RWPE1 (cell line): ENCODE results near the gene AUH.

Experiments
- CTCF ChIA-PET: fragments of 350-600 bp; sonication (Branson Sonifier 250); formaldehyde crosslinking; extraction: SDS; loops from one replicate; lab custom pipeline; 2021; lab: Yijun Ruan, JAX
- POLR2A ChIA-PET: fragments of 400-600 bp; formaldehyde crosslinking; extraction: SDS; loops from one replicate; lab custom pipeline; 2020; ENCODE audit warnings: antibody characterized with exemption; ENCODE audit not compliant: low non-redundant PET; lab: Yijun Ruan, JAX
- DNase-seq: peaks from one replicate; pipeline ENCODE4 v3.0.0; 2012; ENCODE audit warnings: low spot score
- H3K27ac ChIP-seq: fragments of 450-650 bp; 2 replicates; pipeline ENCODE4 v1.5.1; 2017
- CTCF ChIP-seq: fragments of 450-650 bp; conservative IDR thresholded peaks from 2 replicates; pipeline ENCODE4 v1.5.1; 2017; ENCODE audit warnings: low read depth, mild to moderate bottlenecking

The AUH gene

GRCh38 chr9:91186632-91187108 is 175.0 kb downstream of the AUH start:
- CTCF ChIA-PET, result no interaction called here
- POLR2A ChIA-PET, result no interaction called here
- no peak for TF ChIP-seq CTCF
- DNase-seq, result peak; percentile 68
- H3K27ac ChIP-seq, result peak overlapping the region; percentile 43

DNA sequence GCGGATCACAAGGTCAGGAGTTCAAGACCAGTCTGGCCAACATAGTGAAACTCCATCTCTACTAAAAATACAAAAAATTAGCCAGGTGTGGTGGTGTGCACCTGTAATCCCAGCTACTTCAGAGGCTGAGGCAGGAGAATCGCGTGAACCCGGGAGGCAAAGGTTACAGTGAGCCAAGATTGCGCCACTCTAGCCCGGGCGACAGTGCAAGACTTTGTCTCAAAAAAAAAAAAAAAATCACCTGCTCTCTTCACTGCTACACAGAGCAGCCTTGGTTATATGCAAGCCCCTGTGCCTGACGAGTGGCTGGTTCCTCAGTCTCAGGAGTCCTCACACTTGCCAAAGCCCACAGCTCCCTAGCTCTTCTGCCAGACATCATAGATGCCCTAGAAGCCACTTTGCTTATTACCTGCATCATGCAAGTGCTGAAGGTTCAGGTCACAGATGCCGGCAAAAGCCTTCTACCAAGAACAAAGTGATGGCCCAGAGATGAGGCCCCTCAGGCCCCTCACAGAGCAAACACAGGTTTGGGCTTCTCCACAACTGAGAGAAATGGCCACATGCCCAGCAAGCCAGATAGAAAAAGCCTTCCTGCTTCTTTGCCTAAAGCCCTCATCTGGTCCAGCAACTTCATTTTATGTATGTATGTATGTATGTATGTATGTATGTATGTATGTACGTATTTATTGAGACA is 176.4 kb downstream of the AUH start:
- POLR2A ChIA-PET, result no interaction called here
- TF ChIP-seq CTCF, result no peak
- CTCF ChIA-PET, result no interaction called here
- no peak for DNase-seq
- peak overlapping the region; percentile 1; the same call in 1 of the 2 replicates for H3K27ac ChIP-seq

- ChIA-PET POLR2A (interaction anchor here (0.7 kb wide), 1 partner anchor 241 kb away, joined by 3 read pairs; the partner anchor contains the start of gene NFIL3), CTCF (interaction anchor here (0.6 to 2.2 kb wide), 5 partner anchors 10 to 267 kb away, joined by 3 to 10 read pairs (median 3); no protein-coding TSS in a partner anchor)
- peak; percentile 97 for DNase-seq
- TF ChIP-seq CTCF, result no peak
- H3K27ac ChIP-seq, result peak overlapping the region; percentile 69
Observed at GRCh38 chr9:91182429-91183225, 179.1 kb downstream of the AUH start.

DNA sequence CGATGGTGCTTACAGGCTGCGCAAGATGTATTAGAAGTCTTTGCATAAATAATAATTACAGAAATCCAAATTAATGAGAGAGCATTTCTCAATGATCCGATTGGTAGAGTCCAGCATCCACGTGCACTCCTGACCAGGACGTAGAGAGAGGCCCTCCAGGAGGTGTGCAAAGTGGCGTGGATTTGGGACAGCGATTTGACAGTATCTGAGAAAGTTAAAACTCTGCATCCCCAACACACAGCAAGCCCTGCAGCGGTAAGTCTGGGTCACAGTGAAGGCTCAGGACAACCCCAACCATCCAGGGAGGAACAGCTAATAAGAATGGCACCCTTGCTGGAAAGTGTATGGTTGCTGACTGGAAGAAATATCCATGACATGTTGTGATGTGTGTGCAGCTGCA is 180.2 kb downstream of the AUH start:
- TF ChIP-seq CTCF, result no peak
- DNase-seq, result no peak
- ChIA-PET CTCF (interaction anchor here (2.2 kb wide), 1 partner anchor 11 kb away, joined by 4 read pairs; no protein-coding TSS in a partner anchor), POLR2A (no interaction called here)
- peak overlapping the region; percentile 23; the same call in 1 of the 2 replicates for H3K27ac ChIP-seq

DNA sequence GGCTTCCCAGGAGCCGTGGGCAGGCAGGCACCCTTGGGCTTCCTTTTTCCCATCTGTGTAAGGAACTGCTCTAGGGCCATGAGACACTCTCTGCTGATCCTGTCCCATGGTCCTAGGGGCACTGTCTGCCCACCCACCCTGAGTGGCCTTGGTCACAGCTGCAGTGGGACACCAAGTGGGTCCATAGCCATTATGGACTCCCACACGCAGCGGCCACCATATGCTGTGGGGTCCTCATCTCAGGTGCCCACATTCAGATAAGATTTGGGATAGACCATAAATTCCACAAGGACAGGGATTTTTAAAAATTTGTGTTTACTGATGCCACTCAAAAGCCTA is 180.8 kb downstream of the AUH start:
- CTCF ChIA-PET, result interaction anchor here (2.2 kb wide), 1 partner anchor 12 kb away, joined by 4 read pairs; no protein-coding TSS in a partner anchor
- DNase-seq, result no peak
- H3K27ac ChIP-seq, result peak overlapping the region; percentile 99
- POLR2A ChIA-PET, result no interaction called here
- no peak for TF ChIP-seq CTCF

GRCh38 chr9:91180240-91180929 is 181.3 kb downstream of the AUH start:
- TF ChIP-seq CTCF, result no peak
- POLR2A ChIA-PET, result no interaction called here
- CTCF ChIA-PET, result no interaction called here
- DNase-seq, result no peak
- peak overlapping the region; percentile 99 for H3K27ac ChIP-seq
